ENCODE measurements around the gene NR2F2.

DNA sequence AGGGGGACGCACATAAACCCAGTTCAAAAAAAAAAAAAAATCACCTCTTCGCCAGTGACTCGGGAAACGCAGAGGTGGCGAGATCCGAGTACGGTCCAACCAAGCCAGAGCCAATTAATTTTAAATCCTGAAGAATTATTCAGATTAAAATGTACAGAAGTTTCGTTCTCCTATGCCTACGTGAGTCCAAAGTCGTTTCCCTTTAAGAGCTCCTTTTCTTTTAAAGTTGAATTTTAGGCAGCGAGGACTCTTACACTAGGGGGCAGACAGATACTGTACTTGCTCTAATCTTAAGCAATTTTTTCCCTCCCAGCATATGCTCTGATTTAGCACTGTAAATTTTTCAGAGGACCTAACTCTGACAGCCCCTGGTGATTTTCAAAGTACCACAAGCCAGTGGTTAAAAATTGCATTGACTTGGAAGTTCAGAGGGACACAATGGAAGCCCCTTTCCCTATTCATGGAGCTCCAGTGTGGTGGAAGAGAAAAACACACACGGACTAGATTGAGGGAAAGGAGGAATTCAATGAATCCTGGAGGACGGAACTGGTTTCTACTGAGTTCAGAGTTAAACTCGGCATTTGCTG lies 3.3 kb upstream of the NR2F2 start:
- no peak for TF ChIP-seq YY1 (IDR thresholded peaks at IDR 0.05; ENCODE audit: insufficient read depth, insufficient read length)
- TF ChIP-seq ZNF274 (IDR thresholded peaks at IDR 0.05; ENCODE audit: low read depth, low read length) = no peak
